Neural progenitor cell (in vitro differentiated cells): ENCODE results near the gene GPR107.

Experiments
- EZH2 ChIP-seq: fragments of 200-600 bp; sonication (generic); IDR thresholded peaks from 2 replicates; pipeline ENCODE4 v1.6.1; 2017; ENCODE audit warnings: antibody characterized with exemption, mild to moderate bottlenecking, moderate library complexity
- EZH2phosphoT487 ChIP-seq: fragments of 200-600 bp; sonication (generic); IDR thresholded peaks from 2 replicates; pipeline ENCODE4 v1.6.1; 2017; ENCODE audit warnings: antibody characterized with exemption
- TF ChIP-seq, protein P1 (sequence below): fragments of 200-600 bp; sonication (generic); IDR thresholded peaks from 2 replicates; pipeline ENCODE4 v1.5.1; 2017; ENCODE audit warnings: antibody characterized with exemption, mild to moderate bottlenecking

DNA sequence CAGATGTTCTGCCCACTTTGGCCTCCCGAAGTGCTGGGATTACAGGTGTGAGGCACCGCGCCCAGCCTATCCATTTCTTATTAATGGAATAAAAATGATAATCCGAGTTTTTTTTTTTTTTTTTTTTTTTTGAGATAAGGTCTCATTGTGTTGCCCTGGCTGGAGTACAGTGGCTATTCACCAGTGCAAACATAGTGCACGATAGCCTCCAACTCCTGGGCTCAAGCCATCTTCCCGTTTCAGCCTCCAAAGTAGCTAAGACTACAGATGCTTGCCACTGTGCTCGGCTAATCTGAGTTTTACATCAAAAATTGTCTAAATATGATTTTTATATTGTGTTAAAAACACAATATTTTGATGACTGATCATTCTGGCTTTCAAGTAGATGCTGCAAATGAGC is 6.6 kb downstream of the GPR107 start:
- TF ChIP-seq, protein P1, sequence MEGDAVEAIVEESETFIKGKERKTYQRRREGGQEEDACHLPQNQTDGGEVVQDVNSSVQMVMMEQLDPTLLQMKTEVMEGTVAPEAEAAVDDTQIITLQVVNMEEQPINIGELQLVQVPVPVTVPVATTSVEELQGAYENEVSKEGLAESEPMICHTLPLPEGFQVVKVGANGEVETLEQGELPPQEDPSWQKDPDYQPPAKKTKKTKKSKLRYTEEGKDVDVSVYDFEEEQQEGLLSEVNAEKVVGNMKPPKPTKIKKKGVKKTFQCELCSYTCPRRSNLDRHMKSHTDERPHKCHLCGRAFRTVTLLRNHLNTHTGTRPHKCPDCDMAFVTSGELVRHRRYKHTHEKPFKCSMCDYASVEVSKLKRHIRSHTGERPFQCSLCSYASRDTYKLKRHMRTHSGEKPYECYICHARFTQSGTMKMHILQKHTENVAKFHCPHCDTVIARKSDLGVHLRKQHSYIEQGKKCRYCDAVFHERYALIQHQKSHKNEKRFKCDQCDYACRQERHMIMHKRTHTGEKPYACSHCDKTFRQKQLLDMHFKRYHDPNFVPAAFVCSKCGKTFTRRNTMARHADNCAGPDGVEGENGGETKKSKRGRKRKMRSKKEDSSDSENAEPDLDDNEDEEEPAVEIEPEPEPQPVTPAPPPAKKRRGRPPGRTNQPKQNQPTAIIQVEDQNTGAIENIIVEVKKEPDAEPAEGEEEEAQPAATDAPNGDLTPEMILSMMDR: no peak
- no peak for TF ChIP-seq EZH2
- no peak for TF ChIP-seq EZH2phosphoT487
